ENCODE measurements around the gene ZNF439. TPM values are rescaled to one million over a fixed set of nuclear protein-coding genes. Genes with fewer than 3 reads are reported as not detected.

Gene ZNF439
- total RNA-seq, 1 experiment from 2014 or later: 6.2 TPM

GRCh38 chr19:11807099-11807380 is 41.5 kb upstream of the ZNF439 start:
- DNase-seq: no peak
- POLR2A ChIA-PET (ENCODE audit: unreplicated experiment): no interaction called here
- Histone ChIP-seq H3K9me2 (replicated peaks; ENCODE audit: low read length) (no peaks in the 10 kb centered on the region), H3K27me3 (ENCODE audit: low read length) (no peaks in the 10 kb centered on the region), H2AFZ (ENCODE audit: low read length) (no peak overlapping the region), H3K9me3 (ENCODE audit: low read length) (peaks cover 61% of the 10 kb centered on the region), H3F3A (ENCODE audit: low read length, unreplicated experiment) (no peaks in the 10 kb centered on the region), H3K4me3 (ENCODE audit: low read length) (no peak overlapping the region), H3K4me2 (ENCODE audit: low read length) (no peak overlapping the region), H4K20me1 (ENCODE audit: low read length) (no peaks in the 10 kb centered on the region), H3K27ac (ENCODE audit: low read length) (no peak overlapping the region), H3K79me2 (ENCODE audit: low read length) (no peaks in the 10 kb centered on the region), H3K4me1 (ENCODE audit: insufficient read depth, low read length) (no peaks in the 10 kb centered on the region), H3K36me3 (ENCODE audit: low read depth, low read length) (peaks cover 22% of the 10 kb centered on the region), H3K9ac (ENCODE audit: low read length) (no peak overlapping the region)
- CTCF ChIA-PET: no interaction called here
- BruUV-seq (replicated peaks): no TSS peak
- no peak for ATAC-seq
- TF ChIP-seq EZH2phosphoT487 (IDR thresholded peaks at IDR 0.05; ENCODE audit: borderline replicate concordance, low read length): no peak
- TF ChIP-seq EZH2 (IDR thresholded peaks at IDR 0.05; ENCODE audit: low read length, unreplicated experiment): no peak
- no peak for TF ChIP-seq CTCF (conservative IDR thresholded peaks at IDR 0.05; ENCODE audit: low read depth, low read length)
- intact Hi-C loops (cut with micrococcal nuclease): no loop called here

GRCh38 chr19:11813703-11814028 is 34.9 kb upstream of the ZNF439 start:
- intact Hi-C loops (cut with micrococcal nuclease): no loop called here
- H3K27ac ChIP-seq (ENCODE audit: low read length): no peak overlapping the region
- ATAC-seq (peak; percentile 39), DNase-seq (no peak)
- H4K20me1 ChIP-seq (ENCODE audit: low read length): no peaks in the 10 kb centered on the region
- ChIA-PET CTCF (no interaction called here), POLR2A (ENCODE audit: unreplicated experiment) (interaction anchor here (0.5 kb wide), 1 partner anchor 945 kb away, joined by 3 read pairs; no protein-coding TSS in a partner anchor)
- H3K4me2 ChIP-seq (ENCODE audit: low read length): peak overlapping the region; percentile 86
- H3K9me3 ChIP-seq (ENCODE audit: low read length): peaks cover 21% of the 10 kb centered on the region
- H3K79me2 ChIP-seq (ENCODE audit: low read length): peaks cover 17% of the 10 kb centered on the region
- no TSS peak for BruUV-seq (replicated peaks)
- H3K36me3 ChIP-seq (ENCODE audit: low read depth, low read length): peaks cover 21% of the 10 kb centered on the region
- no peaks in the 10 kb centered on the region for H3K27me3 ChIP-seq (ENCODE audit: low read length)
- H2AFZ ChIP-seq (ENCODE audit: low read length): peak overlapping the region; percentile 91
- H3F3A ChIP-seq (ENCODE audit: low read length, unreplicated experiment): no peaks in the 10 kb centered on the region
- no peak overlapping the region for H3K9ac ChIP-seq (ENCODE audit: low read length)
- H3K9me2 ChIP-seq (replicated peaks; ENCODE audit: low read length): no peaks in the 10 kb centered on the region
- TF ChIP-seq EZH2phosphoT487 (IDR thresholded peaks at IDR 0.05; ENCODE audit: borderline replicate concordance, low read length) (no peak), EZH2 (IDR thresholded peaks at IDR 0.05; ENCODE audit: low read length, unreplicated experiment) (no peak), CTCF (conservative IDR thresholded peaks at IDR 0.05; ENCODE audit: low read depth, low read length) (no peak)
- H3K4me1 ChIP-seq (ENCODE audit: insufficient read depth, low read length): no peaks in the 10 kb centered on the region; the same call in 1 of the 2 replicates
- peak overlapping the region; percentile 78 for H3K4me3 ChIP-seq (ENCODE audit: low read length)

- H3K27ac ChIP-seq (ENCODE audit: low read length): no peak within 1 kb of the TSS
- H3K9ac ChIP-seq (ENCODE audit: low read length): peak within 1 kb of the TSS; percentile 62
- H3K36me3 ChIP-seq (ENCODE audit: low read depth, low read length): peaks cover 24% of the 10 kb centered on the region
- BruUV-seq (replicated peaks): TSS peak; percentile 64
- TF ChIP-seq CTCF (conservative IDR thresholded peaks at IDR 0.05; ENCODE audit: low read depth, low read length) (no peak), EZH2 (IDR thresholded peaks at IDR 0.05; ENCODE audit: low read length, unreplicated experiment) (no peak), EZH2phosphoT487 (IDR thresholded peaks at IDR 0.05; ENCODE audit: borderline replicate concordance, low read length) (no peak)
- intact Hi-C loops (cut with micrococcal nuclease): no loop called here
- CTCF ChIA-PET: interaction anchor here (1.8 kb wide), 1 partner anchor 17 kb away, joined by 17 read pairs; no protein-coding TSS in a partner anchor
- H3K4me3 ChIP-seq (ENCODE audit: low read length): peak within 1 kb of the TSS; percentile 78
- ATAC-seq: peak; percentile 99
- no peaks in the 10 kb centered on the region for H3K27me3 ChIP-seq (ENCODE audit: low read length)
- H2AFZ ChIP-seq (ENCODE audit: low read length): peak within 1 kb of the TSS; percentile 91
- H3F3A ChIP-seq (ENCODE audit: low read length, unreplicated experiment): no peaks in the 10 kb centered on the region
- peaks cover 16% of the 10 kb centered on the region; the same call in 1 of the 2 replicates for H3K9me3 ChIP-seq (ENCODE audit: low read length)
- peaks cover 17% of the 10 kb centered on the region for H3K79me2 ChIP-seq (ENCODE audit: low read length)
- peak; percentile 98 for DNase-seq
- POLR2A ChIA-PET (ENCODE audit: unreplicated experiment): interaction anchor here (0.5 to 0.6 kb wide), 2 partner anchors 17 to 945 kb away, joined by 3 to 5 read pairs; no protein-coding TSS in a partner anchor
- H3K4me1 ChIP-seq (ENCODE audit: insufficient read depth, low read length): no peaks in the 10 kb centered on the region; the same call in 1 of the 2 replicates
- H3K4me2 ChIP-seq (ENCODE audit: low read length): peak within 1 kb of the TSS; percentile 86
- H3K9me2 ChIP-seq (replicated peaks; ENCODE audit: low read length): no peaks in the 10 kb centered on the region
- no peaks in the 10 kb centered on the region for H4K20me1 ChIP-seq (ENCODE audit: low read length)
These were observed 34.4 kb upstream of the ZNF439 start, which contains the start of gene ZNF440 for GRCh38 chr19:11814029-11814699. TSS of gene ZNF440 (plus strand) at chr19:11814273. CDS start at chr19:11814448, 175 bp downstream.
